SJCRH30 (cell line): ENCODE measurements around the gene BCAR1. TPM values are rescaled to one million over a fixed set of nuclear protein-coding genes. Genes with fewer than 3 reads are reported as not detected.
"Not testable (repeated sequence)": the region's sequence is repeated elsewhere in the genome, so short reads cannot be mapped to it uniquely, and the experiment has no call there.

Experiments
- DNase-seq, 2 experiments: peaks; one replicate each; pipeline ENCODE4 v3.0.0-alpha.2; 2015 to 2020
- H3K27ac ChIP-seq: fragments of 250-450 bp; sonication (Bioruptor Pico); 2 replicates; pipeline ENCODE4 v1.5.1; 2020; ENCODE audit warnings: mild to moderate bottlenecking, moderate library complexity
- H3K27me3 ChIP-seq: fragments of 250-450 bp; sonication (Bioruptor Pico); 2 replicates; pipeline ENCODE4 v1.5.1; 2020; ENCODE audit warnings: mild to moderate bottlenecking, moderate library complexity
- H3K36me3 ChIP-seq: fragments of 250-450 bp; sonication (Bioruptor Pico); 2 replicates; pipeline ENCODE4 v1.5.1; 2020; ENCODE audit warnings: mild to moderate bottlenecking, moderate library complexity
- H3K4me1 ChIP-seq: fragments of 250-450 bp; sonication (Bioruptor Pico); 2 replicates; pipeline ENCODE4 v1.5.1; 2020; ENCODE audit warnings: mild to moderate bottlenecking, moderate library complexity
- H3K4me3 ChIP-seq: fragments of 250-450 bp; sonication (Bioruptor Pico); 2 replicates; pipeline ENCODE4 v1.5.1; 2020; ENCODE audit warnings: mild to moderate bottlenecking, moderate library complexity
- H3K9me3 ChIP-seq: fragments of 250-450 bp; sonication (Bioruptor Pico); replicated peaks from 2 replicates; pipeline ENCODE4 v1.5.1; 2020; ENCODE audit warnings: mild to moderate bottlenecking, moderate library complexity
- total RNA-seq: library from RNA; depleted of rRNA; stranded (reverse); fragments of >200 nt; shearing (Covaris generic); gene quantifications from 2 replicates; pipeline ENCODE4 v1.2.3, GENCODE V29; 2014

BCAR1 gene
- total RNA-seq, 1 experiment from 2014 or later, result 21.7 TPM

DNA sequence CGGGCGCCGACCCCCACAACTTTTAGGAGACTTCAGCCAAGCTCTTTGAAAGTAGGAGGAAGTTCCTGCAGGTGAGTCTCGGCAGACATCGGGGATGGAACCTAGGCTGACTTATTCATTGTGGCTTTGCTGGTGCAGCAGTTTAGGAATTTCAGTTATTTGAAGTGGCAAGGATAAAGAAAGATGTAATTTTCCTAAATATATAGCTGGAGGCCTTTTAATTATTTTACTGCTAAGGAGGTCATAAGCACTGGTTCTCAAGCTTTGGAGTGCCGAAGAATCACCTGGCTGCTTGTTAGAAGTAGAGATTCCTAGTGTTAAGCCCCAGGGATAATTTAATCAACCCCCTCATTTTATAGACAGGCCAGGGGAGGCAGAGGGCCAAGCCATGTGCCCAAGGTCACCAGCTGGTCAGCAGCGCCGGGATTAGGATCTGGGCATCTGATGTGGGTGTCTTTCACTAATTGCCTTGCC is 28.9 kb upstream of the BCAR1 start:
- Histone ChIP-seq H3K4me3 (no peak overlapping the region), H3K27me3 (no peaks in the 10 kb centered on the region), H3K27ac (no peak overlapping the region), H3K9me3 (no peaks in the 10 kb centered on the region), H3K36me3 (no peaks in the 10 kb centered on the region), H3K4me1 (no peaks in the 10 kb centered on the region)
- no peak for DNase-seq

DNA sequence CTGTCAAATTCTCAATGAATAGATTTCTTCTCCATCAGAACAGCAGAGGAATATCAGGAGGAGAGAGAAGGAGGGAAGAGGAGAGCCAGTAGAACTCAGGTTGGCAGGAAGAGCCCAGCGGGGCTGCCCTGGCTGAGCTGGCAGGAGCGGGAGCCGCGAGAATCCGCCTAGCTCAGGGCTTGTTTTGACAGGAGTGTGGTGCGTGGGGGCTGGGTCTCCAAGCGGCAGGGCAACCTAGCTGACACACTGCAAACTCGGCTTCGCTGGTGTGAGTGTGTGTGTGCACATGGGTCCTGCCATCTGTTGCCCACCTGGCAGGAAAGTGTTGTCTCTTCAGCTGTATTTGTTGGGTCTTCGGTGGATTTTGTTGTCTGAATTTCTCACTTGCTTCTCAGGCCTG is 27.9 kb upstream of the BCAR1 start:
- H3K9me3 ChIP-seq, result no peaks in the 10 kb centered on the region
- no peaks in the 10 kb centered on the region for H3K4me1 ChIP-seq
- no peaks in the 10 kb centered on the region for H3K36me3 ChIP-seq
- DNase-seq, result no peak
- no peak overlapping the region for H3K27ac ChIP-seq
- H3K27me3 ChIP-seq, result no peaks in the 10 kb centered on the region
- H3K4me3 ChIP-seq, result no peak overlapping the region

DNA sequence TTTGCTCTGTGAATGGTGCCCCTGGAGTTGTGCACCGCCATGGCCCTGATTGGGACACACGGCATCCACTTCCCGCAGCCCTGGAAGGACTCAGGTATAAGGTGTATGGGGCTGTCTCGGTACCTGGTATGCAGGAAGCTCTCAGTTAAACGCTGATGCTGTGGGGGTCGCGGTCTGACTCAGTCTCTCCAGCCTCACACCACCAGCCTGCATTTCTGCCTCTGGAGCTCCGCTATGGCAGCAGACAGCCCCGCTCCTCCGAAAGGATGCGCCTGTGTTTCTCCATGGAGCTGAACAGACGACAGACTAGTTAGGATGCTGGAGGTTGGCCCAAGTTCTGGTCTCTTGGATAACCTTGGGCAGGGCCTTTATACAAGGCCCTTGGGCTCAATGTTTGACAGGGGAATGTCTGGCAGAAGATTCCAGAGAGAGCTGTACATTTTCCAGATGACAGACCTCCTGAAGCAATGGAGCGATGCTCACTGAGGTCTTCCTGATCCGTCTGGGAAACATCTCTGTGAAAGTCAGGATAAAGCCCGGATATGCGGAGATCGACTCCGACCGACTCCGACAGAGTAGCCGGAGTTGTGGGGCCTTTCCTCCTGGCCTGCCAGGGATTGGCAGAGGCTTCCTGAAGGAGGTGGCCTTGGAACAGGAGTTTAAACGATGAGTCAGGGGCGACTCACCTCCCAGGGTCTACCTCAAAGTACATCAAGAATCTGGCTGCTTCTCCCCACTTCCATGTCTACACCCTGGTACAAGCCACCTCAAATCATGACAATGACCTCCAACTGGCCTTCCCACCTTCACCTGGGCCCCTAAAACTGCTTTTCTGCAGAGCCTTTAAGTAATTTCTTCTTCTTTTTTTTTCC is 21.9 kb upstream of the BCAR1 start:
- H3K4me1 ChIP-seq, result peaks cover 5% of the 10 kb centered on the region
- H3K36me3 ChIP-seq, result no peaks in the 10 kb centered on the region
- no peak for DNase-seq
- no peaks in the 10 kb centered on the region for H3K27me3 ChIP-seq
- H3K27ac ChIP-seq, result no peak overlapping the region
- H3K4me3 ChIP-seq, result no peak overlapping the region
- H3K9me3 ChIP-seq, result no peaks in the 10 kb centered on the region

DNA sequence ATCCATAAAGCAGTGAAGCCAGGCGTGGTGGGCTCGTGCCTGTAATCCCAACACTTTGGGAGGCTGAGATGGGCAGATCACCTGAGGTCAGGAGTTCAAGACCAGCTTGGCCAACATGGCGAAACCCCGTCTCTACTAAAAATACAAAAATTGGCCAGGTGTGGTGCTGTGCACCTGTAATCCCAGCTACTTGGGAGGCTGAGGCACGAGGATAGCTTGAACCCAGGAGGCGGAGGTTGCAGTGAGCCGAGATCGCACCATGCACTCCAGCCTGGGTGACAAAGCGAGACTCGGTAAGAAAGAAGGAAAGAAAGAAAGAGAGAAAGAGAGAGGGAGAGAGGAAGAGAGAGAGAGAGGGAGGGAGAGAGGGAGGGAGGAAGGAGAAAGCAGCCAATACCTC is 21.2 kb upstream of the BCAR1 start:
- not testable (repeated sequence) for H3K27ac ChIP-seq, H3K36me3 ChIP-seq, H3K4me3 ChIP-seq, H3K9me3 ChIP-seq, DNase-seq, H3K27me3 ChIP-seq
- peaks cover 12% of the 10 kb centered on the region for H3K4me1 ChIP-seq

DNA sequence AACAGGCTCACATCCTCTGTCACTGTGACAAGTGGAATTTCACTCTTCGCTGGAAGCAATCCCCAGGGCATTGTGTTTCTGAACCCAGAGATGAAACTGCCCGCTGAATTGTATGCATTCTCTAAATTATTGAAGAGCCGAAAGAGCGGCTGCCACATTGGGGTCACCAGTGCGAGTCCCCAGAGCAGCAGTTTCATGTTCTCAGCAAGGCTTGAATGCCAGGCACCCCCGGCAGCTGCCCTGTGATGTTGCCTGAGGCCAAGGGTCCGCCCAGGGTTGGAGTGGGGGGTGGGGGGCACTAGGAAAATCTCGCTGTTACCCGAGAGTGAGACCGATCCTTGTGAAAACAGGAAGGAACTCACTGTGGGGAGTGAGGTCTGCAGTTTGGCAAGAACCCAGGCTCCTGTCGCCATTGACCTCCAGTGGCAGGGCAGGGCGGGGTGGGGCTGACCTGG is 20.7 kb upstream of the BCAR1 start:
- H3K27me3 ChIP-seq, result no peaks in the 10 kb centered on the region
- DNase-seq, result peak; percentile 37 to 47
- no peaks in the 10 kb centered on the region for H3K36me3 ChIP-seq
- H3K4me1 ChIP-seq, result peaks cover 15% of the 10 kb centered on the region
- no peak overlapping the region for H3K27ac ChIP-seq
- no peaks in the 10 kb centered on the region for H3K9me3 ChIP-seq
- peak overlapping the region; percentile 31 for H3K4me3 ChIP-seq

DNA sequence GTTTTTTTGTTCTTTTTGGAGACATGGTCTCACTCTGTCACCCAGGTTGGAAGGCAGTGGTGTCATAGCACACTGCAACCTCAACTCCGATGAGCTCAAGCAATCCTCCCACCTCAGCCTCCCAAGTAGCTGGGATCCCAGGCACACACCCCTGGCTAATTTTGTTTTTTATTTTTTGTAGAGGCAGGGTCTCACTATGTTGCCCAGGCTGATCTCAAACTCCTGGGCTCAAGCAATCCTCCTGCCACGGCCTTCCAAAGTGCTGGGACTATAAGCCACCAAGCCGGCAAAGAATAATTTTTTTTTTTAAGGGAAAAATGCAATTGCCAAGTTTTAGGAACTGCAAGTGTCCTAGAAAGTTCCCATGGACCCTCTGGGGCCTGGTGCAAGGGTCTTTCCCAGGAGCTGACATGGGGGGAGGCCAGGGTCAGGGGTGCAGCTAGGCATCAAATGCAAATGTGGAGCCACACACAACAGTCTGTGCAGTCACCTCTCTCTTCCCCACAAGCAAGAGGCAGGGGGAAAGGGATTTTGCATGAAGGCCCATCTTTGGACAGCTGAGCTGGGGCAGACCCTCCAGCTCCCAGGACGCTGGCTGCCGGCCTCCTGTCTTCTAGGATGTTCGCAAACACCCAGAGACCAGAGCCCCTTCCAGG is 20.1 kb upstream of the BCAR1 start:
- Histone ChIP-seq H3K36me3 (no peaks in the 10 kb centered on the region), H3K27ac (no peak overlapping the region), H3K9me3 (no peaks in the 10 kb centered on the region), H3K4me3 (peak overlapping the region; percentile 31), H3K27me3 (no peaks in the 10 kb centered on the region), H3K4me1 (peaks cover 20% of the 10 kb centered on the region)
- no peak for DNase-seq

DNA sequence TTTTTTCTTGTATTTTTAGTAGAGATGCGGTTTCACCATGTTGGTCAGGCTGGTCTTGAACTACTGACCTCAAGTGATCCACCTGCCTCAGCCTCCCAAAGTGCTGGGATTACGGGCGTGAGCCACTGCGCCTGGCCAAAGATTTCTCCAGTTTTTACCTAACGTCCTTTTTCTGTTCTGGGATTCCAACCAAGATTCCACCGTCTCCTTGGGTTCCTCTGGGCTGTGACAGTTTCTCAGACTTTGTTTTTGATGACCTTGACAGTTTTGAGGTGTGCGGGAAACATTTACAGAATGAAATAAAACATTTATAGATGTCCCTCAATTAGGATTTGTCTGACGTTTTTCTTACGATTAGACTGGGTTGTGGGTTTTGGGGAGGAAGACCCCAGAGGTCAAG is 17.9 kb upstream of the BCAR1 start:
- H3K4me3 ChIP-seq, H3K27me3 ChIP-seq, H3K36me3 ChIP-seq, H3K27ac ChIP-seq, H3K9me3 ChIP-seq, DNase-seq: not testable (repeated sequence)
- H3K4me1 ChIP-seq, result peaks cover 24% of the 10 kb centered on the region

DNA sequence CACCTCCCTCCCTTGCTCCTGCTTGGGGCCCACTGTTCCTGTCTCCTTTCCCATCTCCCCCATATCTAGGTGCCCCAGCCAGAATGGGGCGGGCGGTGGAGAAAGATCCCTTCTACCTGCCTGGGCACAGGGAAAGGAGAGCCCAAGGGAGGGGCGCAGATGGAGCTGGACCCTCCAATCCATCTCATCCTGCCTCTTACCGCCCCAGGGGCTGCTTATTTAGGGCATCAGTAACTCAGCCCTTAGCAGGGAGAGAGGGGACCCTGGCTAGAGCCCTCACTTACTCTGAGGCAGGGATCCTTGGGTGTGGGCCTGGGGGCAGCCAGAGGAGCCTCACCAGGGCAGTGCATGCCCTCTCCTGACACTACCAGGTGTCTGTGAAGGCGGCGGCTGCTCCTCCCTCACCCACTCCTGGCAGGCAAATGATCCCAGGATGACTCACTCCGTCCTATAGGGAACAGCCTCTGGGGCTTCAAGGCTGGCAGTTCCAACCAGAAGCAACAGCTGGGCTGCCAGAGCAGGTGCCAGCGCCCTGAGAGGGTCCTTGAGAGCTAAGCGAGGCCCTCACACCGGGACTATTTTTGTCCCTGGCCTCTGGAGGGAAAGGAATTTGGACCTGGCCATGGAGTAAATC is 16.3 kb upstream of the BCAR1 start:
- Histone ChIP-seq H3K27me3 (no peaks in the 10 kb centered on the region), H3K27ac (peak overlapping the region; percentile 38), H3K4me3 (no peak overlapping the region), H3K36me3 (no peaks in the 10 kb centered on the region), H3K4me1 (peaks cover 24% of the 10 kb centered on the region), H3K9me3 (no peaks in the 10 kb centered on the region)
- peak; percentile 85 to 89 for DNase-seq

DNA sequence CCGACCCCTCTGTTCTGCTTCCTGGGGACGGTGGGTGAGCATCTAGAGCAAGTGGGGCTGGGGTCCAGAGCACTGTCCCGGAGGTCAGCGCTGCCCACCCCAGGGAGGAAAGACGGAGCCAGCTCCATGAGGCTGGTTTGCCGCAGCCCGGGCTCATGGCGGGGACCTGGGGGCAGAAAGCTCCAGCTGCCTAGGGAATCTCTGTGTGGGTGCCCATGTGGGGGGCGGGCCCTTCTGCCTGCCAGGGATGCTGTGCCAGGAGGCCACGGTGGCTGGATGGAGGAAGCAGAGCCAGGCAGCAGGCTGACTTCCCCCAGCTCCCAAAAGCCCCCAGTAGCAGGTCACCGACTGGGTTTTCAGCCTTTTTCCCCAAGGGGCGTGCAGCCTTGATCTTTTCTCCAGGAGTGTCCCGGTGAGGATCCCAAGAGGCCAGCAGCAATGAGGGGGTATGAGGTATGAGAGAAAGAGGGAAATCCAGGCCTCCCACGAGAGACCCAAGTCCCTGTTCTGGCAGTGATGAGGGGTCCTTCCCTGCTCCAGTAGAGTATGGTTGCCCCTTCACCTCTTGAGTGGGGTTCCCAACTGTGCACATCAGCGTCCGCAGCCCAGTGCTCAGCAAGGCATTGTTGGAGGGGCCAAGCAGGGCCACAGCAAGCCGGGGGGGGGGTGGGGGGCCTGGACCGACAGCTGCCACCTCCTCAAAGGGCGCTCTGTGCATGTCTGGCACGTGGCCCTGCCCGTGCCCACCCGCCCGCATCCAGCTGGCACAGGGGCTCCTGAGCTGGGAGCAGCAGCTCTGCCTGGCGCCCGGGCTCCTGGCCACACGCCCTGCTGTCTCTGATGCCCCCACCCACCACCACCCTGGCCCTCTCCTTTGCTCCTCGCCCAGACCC is 15.6 kb upstream of the BCAR1 start:
- Histone ChIP-seq H3K4me1 (peaks cover 24% of the 10 kb centered on the region), H3K4me3 (no peak overlapping the region; the same call in 1 of the 2 replicates), H3K27me3 (no peaks in the 10 kb centered on the region), H3K9me3 (no peaks in the 10 kb centered on the region), H3K27ac (peak overlapping the region; percentile 38), H3K36me3 (no peaks in the 10 kb centered on the region)
- DNase-seq, result no peak

DNA sequence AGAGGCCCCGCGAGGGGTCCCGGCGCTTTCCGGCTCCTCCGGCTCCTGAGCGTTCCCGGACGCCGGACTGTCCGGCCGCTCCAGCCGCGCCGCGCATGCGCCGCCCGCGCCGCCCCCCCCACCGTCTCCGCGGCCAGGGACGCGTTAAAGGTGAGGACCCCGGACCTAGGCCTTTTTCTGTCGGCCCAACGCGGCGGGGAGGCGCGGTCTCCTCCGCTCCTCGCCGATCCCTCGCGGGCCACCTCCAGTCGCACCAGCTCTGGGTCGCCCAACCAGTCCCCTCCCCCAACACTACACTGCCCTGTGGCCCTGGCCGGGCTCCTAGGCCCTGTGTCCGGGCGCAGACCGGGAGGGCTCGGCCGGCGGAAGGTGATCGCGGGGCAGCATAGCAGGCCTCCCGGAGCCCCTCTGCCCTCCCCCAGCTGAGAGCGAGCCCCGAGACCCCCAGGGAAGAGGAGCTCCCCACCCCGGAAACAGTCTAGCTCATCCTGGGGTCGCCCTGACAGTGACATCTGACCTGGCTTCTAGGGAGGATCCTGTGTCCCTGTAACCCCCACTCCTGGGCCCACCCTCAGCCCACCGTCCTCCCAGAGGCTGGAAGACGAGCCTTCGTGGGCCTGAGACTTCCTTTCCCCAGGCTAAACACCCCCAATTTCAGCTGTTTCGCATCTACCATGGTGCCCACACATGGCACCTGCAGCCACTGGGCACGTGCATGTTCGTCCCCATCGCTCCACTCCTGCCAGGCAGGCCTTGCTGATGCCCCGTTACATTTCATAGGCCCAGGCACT is 14.7 kb upstream of the BCAR1 start:
- peaks cover 20% of the 10 kb centered on the region for H3K4me1 ChIP-seq

DNA sequence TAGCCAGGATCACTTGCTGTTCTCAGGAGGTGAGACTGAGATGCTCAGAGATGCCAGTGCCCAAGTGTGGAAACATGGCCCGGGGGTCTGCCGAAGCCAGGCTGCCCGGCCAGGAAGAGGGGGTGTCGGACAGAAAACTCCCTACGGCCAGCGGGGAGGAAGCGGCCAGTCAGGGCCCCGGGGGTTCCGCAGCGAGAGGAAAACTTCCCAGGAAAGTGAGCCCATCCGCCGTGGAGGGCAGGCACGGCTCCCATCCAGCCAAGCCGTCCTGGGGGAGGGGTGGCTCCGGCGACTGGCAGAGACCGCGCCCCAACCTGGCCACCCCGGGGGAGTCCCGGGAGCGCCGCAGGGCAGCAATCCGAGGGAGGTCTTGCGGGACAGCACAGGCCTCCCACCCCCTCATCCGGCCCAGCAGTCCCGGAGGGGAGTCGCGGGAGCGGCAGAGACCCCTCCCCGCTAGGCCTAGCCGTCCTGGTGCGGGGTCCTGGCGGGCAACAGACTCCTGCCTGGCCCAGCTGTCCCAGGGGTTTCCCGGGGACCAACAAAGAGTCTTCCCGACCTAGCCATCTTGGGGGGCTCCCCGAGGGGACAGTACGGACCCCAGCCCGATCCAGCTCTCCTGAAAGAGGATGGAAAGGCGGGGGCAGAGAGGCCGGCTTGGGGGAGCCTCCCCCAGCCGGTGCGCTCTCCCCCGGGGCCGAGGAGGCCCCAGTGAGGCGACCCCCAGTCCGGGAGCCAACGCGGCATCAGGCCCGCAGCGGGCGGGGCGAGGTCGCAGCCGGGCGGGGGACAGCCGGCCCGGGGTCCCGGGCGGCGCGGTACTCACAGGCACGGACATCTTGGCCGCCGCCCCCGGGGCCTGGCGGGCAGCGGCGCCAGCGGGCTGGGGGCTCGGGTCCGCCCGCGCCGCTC is 13.8 kb upstream of the BCAR1 start:
- H3K4me1 ChIP-seq, result peaks cover 20% of the 10 kb centered on the region
- H3K9me3 ChIP-seq, result no peaks in the 10 kb centered on the region
- H3K36me3 ChIP-seq, result no peaks in the 10 kb centered on the region
- peak overlapping the region; percentile 65 for H3K27ac ChIP-seq
- peak in 1 of 2 experiments; percentile 28 for DNase-seq
- H3K4me3 ChIP-seq, result peak overlapping the region; percentile 95
- no peaks in the 10 kb centered on the region for H3K27me3 ChIP-seq

More for the DNA sequence above, 14.7 kb upstream of the BCAR1 start:
- no peaks in the 10 kb centered on the region for H3K27me3 ChIP-seq
- no peaks in the 10 kb centered on the region for H3K9me3 ChIP-seq
- peak overlapping the region; percentile 95 for H3K4me3 ChIP-seq
- no peaks in the 10 kb centered on the region for H3K36me3 ChIP-seq
- peak overlapping the region; percentile 43 for H3K27ac ChIP-seq
- DNase-seq, result peak; percentile 61 to 72

DNA sequence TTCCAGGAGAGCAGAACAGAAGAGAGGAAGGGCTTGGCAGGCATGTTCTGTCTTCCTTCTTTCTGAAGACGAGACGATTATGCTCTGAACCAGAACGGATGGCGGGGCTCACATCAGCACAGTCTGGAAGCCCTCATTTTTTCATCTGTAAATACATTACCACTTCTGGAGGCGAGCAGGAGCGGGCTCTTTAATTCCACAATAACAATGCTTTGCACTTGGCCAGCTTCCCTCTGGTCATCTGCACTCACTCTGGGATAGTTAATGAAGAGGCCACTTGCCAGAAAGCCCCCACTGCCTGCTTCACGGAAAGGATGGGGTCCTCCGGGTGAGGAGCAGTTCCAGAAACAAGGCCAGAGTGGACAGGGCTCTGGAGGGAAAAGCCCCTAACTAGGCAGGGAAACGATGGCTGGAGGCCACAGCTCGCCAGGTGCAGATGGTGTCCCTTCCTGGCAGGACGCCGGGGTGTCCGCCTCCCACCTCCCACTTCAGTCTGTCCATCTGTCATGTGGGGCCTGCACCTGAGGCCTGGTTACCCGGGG is 13.1 kb upstream of the BCAR1 start:
- Histone ChIP-seq H3K4me3 (peak overlapping the region; percentile 95), H3K9me3 (no peaks in the 10 kb centered on the region), H3K27me3 (no peaks in the 10 kb centered on the region), H3K27ac (no peak overlapping the region), H3K36me3 (no peaks in the 10 kb centered on the region), H3K4me1 (peaks cover 20% of the 10 kb centered on the region)
- no peak for DNase-seq
